NCI-H1417 (cell line): ENCODE data around the gene GDPD5.

Experiments used
- DNase-seq, 3 experiments: peaks; one replicate each; lab custom pipeline; 2025; lab: John Stamatoyannopoulos, UW

Gene GDPD5

DNA sequence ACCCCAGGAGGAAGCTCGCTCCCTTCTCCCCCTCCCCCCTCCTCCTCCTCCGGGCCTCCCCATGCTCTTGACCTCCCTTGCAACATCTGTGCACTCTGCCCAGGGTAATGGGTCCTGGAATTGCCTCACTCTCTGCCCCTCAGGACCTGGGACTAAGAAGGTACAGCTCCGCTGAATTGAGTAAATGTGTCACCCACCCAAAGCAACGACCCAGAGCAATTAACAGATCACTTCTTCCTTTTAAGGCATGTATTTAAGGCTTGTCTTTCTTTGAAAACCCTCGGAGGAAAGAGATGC lies 15.1 kb downstream of the GDPD5 start:
- DNase-seq: no peak

- no peak for DNase-seq
Observed at GRCh38 chr11:75510004-75510722, 15.6 kb downstream of the GDPD5 start.

DNA sequence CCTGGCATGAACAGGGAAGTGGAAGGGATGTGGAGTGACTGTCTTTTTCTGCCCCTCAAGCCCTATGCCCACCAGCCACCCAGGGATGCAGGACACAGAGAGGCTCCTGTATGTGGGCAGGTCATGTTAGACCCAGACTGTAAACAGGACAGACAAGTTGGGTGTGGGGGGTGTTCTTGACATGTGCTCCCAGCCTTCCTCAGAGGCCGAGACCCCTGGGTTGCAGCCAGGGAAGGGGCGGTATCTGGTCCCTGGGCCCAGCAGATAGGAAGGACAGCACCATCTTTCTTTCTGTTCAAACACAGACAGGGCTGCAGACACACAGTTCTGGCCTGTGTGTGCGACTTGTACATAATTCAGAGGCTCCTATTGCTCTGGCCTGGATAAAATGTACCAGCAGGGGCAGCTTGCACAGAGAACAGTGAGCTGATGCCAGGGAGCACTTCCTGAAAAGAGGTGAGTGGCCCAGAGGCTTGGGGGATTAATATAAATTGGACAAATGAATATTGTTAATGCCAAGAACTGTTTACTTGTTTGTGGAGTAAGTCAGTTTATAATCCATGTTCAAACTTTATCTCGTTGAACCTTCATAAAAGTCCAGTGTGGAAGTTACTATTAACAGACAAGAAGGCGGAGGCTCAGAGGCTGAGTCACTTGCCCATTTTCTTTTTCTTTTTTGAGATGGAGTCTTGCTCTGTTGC lies 16.6 kb downstream of the GDPD5 start:
- no peak for DNase-seq

- no peak for DNase-seq
Observed at GRCh38 chr11:75508051-75508561, 17.6 kb downstream of the GDPD5 start.

DNA sequence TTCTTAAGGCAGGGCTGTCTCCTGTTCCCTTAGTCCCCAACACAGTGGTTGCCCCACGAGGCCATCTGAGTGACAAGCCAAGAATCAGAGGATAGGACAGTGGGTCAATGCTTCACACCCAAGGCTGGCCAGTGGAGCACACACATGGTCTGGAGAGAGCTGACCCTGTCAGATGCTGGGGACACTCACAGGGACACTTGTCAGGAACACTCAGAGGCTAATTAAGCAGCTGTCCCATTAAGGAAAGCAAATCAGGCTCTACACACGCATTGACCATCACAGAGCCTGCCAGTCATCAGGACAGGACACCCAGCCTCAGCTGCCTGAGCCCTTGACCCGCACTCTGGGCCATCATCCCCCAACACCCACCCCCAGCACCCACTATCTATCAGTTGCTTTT lies 18.2 kb downstream of the GDPD5 start:
- no peak for DNase-seq

DNA sequence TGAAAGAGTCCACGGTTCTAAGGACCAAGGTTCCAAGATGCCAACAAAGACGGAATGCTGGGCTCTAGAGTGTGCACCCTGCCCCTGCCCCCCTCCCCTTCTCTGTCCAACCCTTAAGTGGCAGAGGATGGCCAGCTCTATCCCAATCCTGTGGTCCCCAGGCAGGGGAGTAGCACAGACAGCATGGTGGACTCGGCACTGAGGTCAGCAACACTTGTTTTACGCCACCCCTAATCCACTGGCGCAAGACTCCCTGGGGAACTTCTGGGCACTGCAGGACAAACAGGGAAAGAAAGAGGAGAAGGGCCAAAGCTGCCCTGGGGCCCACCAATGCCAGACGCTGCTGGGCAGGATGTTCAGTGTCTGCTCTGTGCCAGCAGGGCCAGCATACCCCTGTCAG lies 18.9 kb downstream of the GDPD5 start:
- DNase-seq: no peak

GRCh38 chr11:75505916-75506692 lies 19.6 kb downstream of the GDPD5 start:
- no peak for DNase-seq

GRCh38 chr11:75504501-75504900 lies 21.2 kb downstream of the GDPD5 start:
- DNase-seq: no peak

GRCh38 chr11:75503531-75504099 lies 22.1 kb downstream of the GDPD5 start:
- no peak for DNase-seq

- DNase-seq: no peak
Observed at GRCh38 chr11:75502138-75502537, 23.6 kb downstream of the GDPD5 start.

GRCh38 chr11:75500742-75501141 lies 25.0 kb downstream of the GDPD5 start:
- no peak for DNase-seq

- DNase-seq: no peak
Observed at GRCh38 chr11:75499423-75500190, 26.1 kb downstream of the GDPD5 start.

DNA sequence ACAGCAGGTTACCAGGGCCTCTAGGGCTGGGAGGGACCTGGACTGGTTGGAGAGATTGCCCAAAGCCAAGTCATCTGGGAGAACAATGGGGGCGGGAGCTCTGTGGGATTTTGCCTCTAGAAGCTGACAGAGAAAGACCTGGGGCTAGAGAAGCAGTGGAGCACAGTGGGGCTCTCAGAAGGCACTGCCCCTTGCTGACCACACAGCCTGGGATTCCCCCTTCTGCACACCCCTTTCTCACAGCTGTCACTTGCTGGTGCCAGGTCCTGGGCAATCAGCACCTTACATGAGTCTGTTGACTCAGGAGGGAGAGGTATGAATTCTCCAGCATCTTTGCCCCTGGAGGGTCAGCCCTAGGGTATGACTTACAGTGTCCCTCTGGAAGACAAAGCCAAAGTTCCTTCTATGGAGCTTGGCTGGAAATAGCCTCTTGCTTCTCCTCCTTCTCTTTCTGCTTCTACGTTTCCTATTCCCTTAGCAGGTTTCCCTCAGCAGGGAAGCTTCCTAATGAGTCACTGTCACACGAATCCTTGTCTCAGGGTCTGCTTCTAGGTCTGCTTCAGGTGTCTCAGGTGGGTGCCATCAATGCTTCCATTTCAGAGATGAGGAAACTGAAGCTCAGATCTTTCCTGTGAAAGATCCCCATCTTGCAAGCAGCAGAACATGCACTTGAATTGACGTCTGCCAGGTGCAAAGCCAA lies 27.0 kb downstream of the GDPD5 start:
- no peak for DNase-seq

DNA sequence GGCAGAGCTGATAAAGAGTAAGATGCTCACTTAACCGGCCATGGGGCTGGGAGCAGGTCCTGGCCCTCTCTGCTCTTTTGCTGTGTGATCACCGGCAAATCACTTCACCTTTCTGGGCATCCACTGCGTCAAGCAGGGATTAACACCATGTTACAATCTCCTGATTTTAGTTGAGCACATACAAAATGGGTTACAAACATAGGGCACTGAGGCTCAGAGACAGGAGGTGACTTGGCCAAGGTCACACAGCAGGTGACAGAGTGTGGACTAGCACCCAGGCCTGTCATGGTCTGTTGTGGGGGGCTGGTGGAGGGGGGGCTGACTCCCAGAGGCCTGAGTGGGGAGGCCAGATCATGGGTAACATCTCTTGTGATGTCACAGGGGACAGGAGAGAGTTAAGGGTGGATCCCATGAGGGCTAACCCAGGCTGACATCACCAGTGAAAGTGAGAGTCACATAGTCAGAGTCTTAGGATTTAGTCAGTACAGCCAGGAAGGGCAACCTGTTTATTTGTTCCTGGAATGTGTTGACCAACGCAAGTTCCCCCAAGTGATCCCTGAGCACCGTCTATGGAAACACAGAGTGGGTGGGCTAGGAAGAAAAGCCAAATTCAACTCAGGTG lies 27.8 kb downstream of the GDPD5 start:
- no peak for DNase-seq

GRCh38 chr11:75496305-75496752 lies 29.4 kb downstream of the GDPD5 start:
- no peak for DNase-seq

DNA sequence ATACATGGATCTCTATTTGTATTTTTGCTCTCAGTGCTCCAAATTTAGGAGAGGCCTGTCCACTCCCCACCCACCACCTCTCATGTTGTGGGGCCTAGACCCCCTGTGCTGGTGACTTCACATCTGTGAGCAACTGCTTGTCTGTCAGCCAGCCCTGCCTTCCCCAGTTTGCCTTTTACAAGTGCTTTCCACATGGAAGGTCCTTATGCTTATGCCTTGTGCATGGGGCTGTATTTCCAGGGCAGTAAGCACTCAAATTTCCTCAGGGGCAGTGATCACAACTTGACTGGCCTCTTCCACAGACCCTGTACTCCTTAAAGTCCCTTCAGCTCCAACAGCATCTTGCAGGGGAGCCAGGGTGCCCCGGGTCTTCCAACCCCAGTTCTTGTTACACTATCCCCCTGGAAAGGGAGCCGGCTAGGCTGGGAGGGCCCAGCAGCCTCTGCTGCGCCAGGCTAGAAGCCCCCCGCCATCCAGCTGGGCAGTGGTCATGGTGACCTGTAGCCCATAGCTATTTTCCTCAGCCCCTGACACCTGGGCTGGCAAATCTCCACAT lies 29.9 kb downstream of the GDPD5 start:
- no peak for DNase-seq

- DNase-seq: no peak
Observed at GRCh38 chr11:75493626-75494025, 32.1 kb downstream of the GDPD5 start.

DNA sequence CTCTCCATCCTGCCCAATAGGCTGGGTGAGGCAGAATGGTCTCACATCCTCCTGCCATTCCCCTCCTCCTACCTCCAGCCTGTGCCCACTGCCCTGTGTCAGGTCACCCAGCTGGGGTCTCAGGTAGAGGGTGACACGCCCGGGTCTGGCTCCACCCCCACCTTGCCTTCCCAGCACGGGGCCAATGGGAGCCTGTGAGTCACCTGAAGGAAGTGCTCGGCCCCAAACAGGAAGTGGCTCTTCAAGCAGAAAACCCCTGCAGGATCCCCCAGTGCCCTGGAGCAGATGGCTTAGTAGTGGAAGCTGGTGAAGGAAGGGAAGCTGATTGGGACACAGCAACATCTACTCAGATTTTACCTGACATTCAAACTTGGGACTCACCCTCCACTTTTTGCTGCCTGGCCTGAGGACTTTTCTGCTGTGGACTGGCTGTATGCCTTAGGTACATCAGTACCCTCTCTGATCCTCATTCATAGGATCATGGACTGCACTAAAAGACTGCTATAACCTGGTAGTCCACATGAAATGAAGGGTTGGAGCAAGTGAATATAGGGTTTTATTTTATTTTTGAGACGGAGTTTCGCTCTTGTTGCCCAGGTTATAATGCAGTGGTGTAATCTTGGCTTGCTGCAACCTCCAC lies 33.4 kb downstream of the GDPD5 start:
- DNase-seq: no peak

- DNase-seq: no peak
Observed at GRCh38 chr11:75491465-75491864, 34.3 kb downstream of the GDPD5 start.
